DND-41 (cell line): ENCODE data around the gene NCOA3.

Experiments used
- ATAC-seq: fragments of 200-7000 bp; cut with Tn5 transposase; 3 replicates; pipeline ENCODE4 v1.9.1; 2021; ENCODE audit warnings: low read depth; ENCODE audit not compliant: insufficient read depth
- DNase-seq: peaks from one replicate; pipeline ENCODE4 v3.0.0-alpha.2; 2020
- H2AFZ ChIP-seq: 2 replicates; pipeline ENCODE4 v1.6.0; 2012; ENCODE audit warnings: low read depth, low read length
- H3K27ac ChIP-seq: 2 replicates; pipeline ENCODE4 v1.5.1; 2012; ENCODE audit warnings: low read length, inconsistent platforms
- H3K27me3 ChIP-seq: fragments of 200-600 bp; sonication (generic); 2 replicates; pipeline ENCODE4 v1.6.0; 2012; ENCODE audit warnings: low read length, mild to moderate bottlenecking, inconsistent platforms; ENCODE audit not compliant: insufficient read depth, poor library complexity
- H3K36me3 ChIP-seq: 2 replicates; pipeline ENCODE4 v1.5.1; 2012; ENCODE audit warnings: low read length, inconsistent platforms; ENCODE audit not compliant: insufficient read depth
- H3K4me1 ChIP-seq: 2 replicates; pipeline ENCODE4 v1.5.1; 2012; ENCODE audit warnings: mild to moderate bottlenecking, low read length; ENCODE audit not compliant: insufficient read depth
- H3K4me2 ChIP-seq: 2 replicates; pipeline ENCODE4 v1.6.0; 2012; ENCODE audit warnings: mild to moderate bottlenecking, moderate library complexity, low read length, inconsistent platforms; ENCODE audit not compliant: insufficient read depth
- H3K4me3 ChIP-seq, 2 experiments: fragments of 200-600 bp in 1 of 2; shearing (Covaris generic) in 1 of 2; 2 replicates each; pipeline ENCODE4 v1.5.1; 2012 to 2016; ENCODE audit warnings: inconsistent platforms in 2 of 2, low read length in 2 of 2, mild to moderate bottlenecking in 2 of 2, low read depth in 1 of 2, moderate library complexity in 1 of 2
- H3K79me2 ChIP-seq: 2 replicates; pipeline ENCODE4 v1.6.0; 2012; ENCODE audit warnings: low read length, inconsistent platforms; ENCODE audit not compliant: insufficient read depth
- H3K9ac ChIP-seq: 2 replicates; pipeline ENCODE4 v1.6.0; 2012; ENCODE audit warnings: low read depth, mild to moderate bottlenecking, inconsistent platforms, low read length, moderate library complexity
- H3K9me3 ChIP-seq: 2 replicates; pipeline ENCODE4 v1.5.1; 2012; ENCODE audit warnings: low read length, moderate library complexity, mild to moderate bottlenecking, inconsistent platforms; ENCODE audit not compliant: insufficient read depth, severe bottlenecking
- H4K20me1 ChIP-seq: 2 replicates; pipeline ENCODE4 v1.6.0; 2012; ENCODE audit warnings: low read length; ENCODE audit not compliant: insufficient read depth
- CTCF ChIP-seq: IDR thresholded peaks from 2 replicates; pipeline ENCODE4 v1.5.1; 2012; ENCODE audit warnings: borderline replicate concordance, low read length, moderate library complexity, mild to moderate bottlenecking; ENCODE audit not compliant: poor library complexity, severe bottlenecking; ENCODE audit errors: extremely low read depth
- EZH2 ChIP-seq: IDR thresholded peaks from 3 replicates; pipeline ENCODE4 v1.6.1; 2012; ENCODE audit warnings: borderline replicate concordance, low read depth, mild to moderate bottlenecking, moderate library complexity, low read length, inconsistent platforms; ENCODE audit not compliant: severe bottlenecking

NCOA3 gene

GRCh38 chr20:47489448-47489872 is 12.2 kb upstream of the NCOA3 start:
- no peak overlapping the region for H3K4me2 ChIP-seq
- H3K9me3 ChIP-seq: no peaks in the 10 kb centered on the region
- ATAC-seq (no peak), DNase-seq (peak; percentile 16)
- H4K20me1 ChIP-seq: no peaks in the 10 kb centered on the region
- no peaks in the 10 kb centered on the region for H3K36me3 ChIP-seq
- no peak overlapping the region for H3K9ac ChIP-seq
- H3K79me2 ChIP-seq: no peaks in the 10 kb centered on the region
- H3K4me1 ChIP-seq: peaks cover 6% of the 10 kb centered on the region
- no peak for TF ChIP-seq EZH2
- no peak for TF ChIP-seq CTCF
- no peak overlapping the region for H3K27ac ChIP-seq
- no peak overlapping the region for H2AFZ ChIP-seq
- H3K27me3 ChIP-seq: no peaks in the 10 kb centered on the region
- H3K4me3 ChIP-seq: no peak overlapping the region

GRCh38 chr20:47490795-47491194 is 10.9 kb upstream of the NCOA3 start:
- Histone ChIP-seq H2AFZ (no peak overlapping the region), H3K4me2 (no peak overlapping the region), H3K9ac (no peak overlapping the region), H3K9me3 (no peaks in the 10 kb centered on the region), H3K4me1 (peaks cover 6% of the 10 kb centered on the region), H3K27ac (no peak overlapping the region), H4K20me1 (no peaks in the 10 kb centered on the region), H3K27me3 (no peaks in the 10 kb centered on the region), H3K79me2 (no peaks in the 10 kb centered on the region), H3K36me3 (no peaks in the 10 kb centered on the region), H3K4me3 (no peak overlapping the region)
- TF ChIP-seq CTCF: no peak
- no peak for TF ChIP-seq EZH2
- DNase-seq: no peak
- ATAC-seq: no peak

- Histone ChIP-seq H3K27me3 (no peaks in the 10 kb centered on the region), H3K9ac (no peak overlapping the region), H3K4me2 (no peak overlapping the region), H3K4me1 (peaks cover 6% of the 10 kb centered on the region), H3K4me3 (no peak overlapping the region), H3K9me3 (no peaks in the 10 kb centered on the region), H3K79me2 (no peaks in the 10 kb centered on the region), H3K27ac (no peak overlapping the region), H3K36me3 (no peaks in the 10 kb centered on the region), H4K20me1 (no peaks in the 10 kb centered on the region), H2AFZ (no peak overlapping the region)
- no peak for TF ChIP-seq CTCF
- no peak for TF ChIP-seq EZH2
- no peak for DNase-seq
- ATAC-seq: no peak
These were observed 9.4 kb upstream of the NCOA3 start for GRCh38 chr20:47492284-47492683.
